Neutrophil (primary cell): ENCODE measurements around the gene SHC1.
A peak's percentile ranks its signal among the peaks of the same experiment; 100 is the strongest.

Experiments
- H3K27ac ChIP-seq: fragments of 200-600 bp; sonication (generic); 2 replicates; pipeline ENCODE4 v1.5.1; 2016; ENCODE audit warnings: mild to moderate bottlenecking, moderate library complexity
- H3K27me3 ChIP-seq: fragments of 200-600 bp; sonication (generic); 2 replicates; pipeline ENCODE4 v1.6.0; 2016; ENCODE audit warnings: mild to moderate bottlenecking
- H3K36me3 ChIP-seq: fragments of 200-600 bp; sonication (generic); 2 replicates; pipeline ENCODE4 v1.5.1; 2017
- H3K4me1 ChIP-seq, 2 experiments: fragments of 200-600 bp in 1 of 2; sonication (generic) in 1 of 2; 1 replicate in 1 of 2; 2 replicates in 1 of 2; pipeline versions ENCODE4 v1.5.1 to v1.6.1; 2013 to 2016; ENCODE audit warnings: low read depth in 1 of 2, low read length in 1 of 2, mild to moderate bottlenecking in 1 of 2, moderate library complexity in 1 of 2; ENCODE audit not compliant: control insufficient read depth in 1 of 2, insufficient read depth in 1 of 2
- H3K4me3 ChIP-seq, 2 experiments: fragments of 200-600 bp in 1 of 2; sonication (generic) in 1 of 2; 1 replicate in 1 of 2; 2 replicates in 1 of 2; pipeline ENCODE4 v1.5.1; 2013 to 2016; ENCODE audit warnings: low read depth in 1 of 2, low read length in 1 of 2, mild to moderate bottlenecking in 1 of 2, moderate library complexity in 1 of 2
- H3K9me3 ChIP-seq: fragments of 200-600 bp; sonication (generic); 2 replicates; pipeline ENCODE4 v1.5.1; 2016
- TF ChIP-seq, protein P1 (sequence below): fragments of 200-600 bp; sonication (generic); IDR thresholded peaks from 2 replicates; pipeline ENCODE4 v1.5.1; 2016; ENCODE audit warnings: antibody characterized with exemption

SHC1 gene

DNA sequence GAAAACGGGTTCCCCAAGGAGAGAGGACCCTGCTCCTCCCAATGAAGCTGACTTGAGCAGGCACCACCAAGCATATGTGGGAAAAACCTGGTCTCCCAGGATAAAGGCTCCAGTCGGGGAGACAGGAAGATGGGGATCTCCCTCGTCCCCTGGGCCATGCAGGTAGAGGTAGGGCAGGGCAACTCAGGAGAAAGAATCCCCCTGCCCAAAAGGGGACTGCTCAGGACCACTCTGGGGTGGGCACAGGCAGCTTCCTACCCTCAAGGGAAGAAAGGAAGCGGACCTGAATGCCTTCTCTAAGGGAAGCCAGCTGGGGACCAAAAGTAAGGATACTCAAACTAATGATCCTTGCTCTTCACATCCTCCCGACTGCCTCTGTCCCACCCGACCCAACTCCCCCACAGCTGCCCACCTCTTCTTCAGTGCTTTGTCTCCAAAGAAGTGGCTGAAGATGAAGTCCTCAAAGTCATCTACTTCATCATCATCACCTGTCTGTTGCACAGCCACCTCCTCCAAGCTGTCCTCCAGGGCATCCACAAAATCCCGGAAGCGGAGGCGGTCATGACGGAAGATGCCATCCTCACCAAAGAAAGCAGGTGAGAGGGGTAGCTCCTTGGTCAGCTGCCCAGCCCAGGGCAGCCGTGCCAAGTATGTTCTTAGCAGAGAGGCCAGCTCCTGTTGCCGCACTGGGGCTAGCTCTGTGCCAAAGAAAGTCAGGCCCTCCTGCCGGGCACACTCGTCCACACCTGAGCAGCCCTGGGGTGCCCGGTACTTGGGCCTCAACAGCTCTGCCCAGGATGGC, 25.2 kb downstream of the SHC1 start:
- H3K9me3 ChIP-seq: no peaks in the 10 kb centered on the region
- H3K27me3 ChIP-seq: no peaks in the 10 kb centered on the region
- no peak overlapping the region for H3K4me3 ChIP-seq
- H3K4me1 ChIP-seq: peaks cover 25 to 28% of the 10 kb centered on the region in 2 experiments
- H3K27ac ChIP-seq: peak overlapping the region; percentile 77
- TF ChIP-seq, protein P1, sequence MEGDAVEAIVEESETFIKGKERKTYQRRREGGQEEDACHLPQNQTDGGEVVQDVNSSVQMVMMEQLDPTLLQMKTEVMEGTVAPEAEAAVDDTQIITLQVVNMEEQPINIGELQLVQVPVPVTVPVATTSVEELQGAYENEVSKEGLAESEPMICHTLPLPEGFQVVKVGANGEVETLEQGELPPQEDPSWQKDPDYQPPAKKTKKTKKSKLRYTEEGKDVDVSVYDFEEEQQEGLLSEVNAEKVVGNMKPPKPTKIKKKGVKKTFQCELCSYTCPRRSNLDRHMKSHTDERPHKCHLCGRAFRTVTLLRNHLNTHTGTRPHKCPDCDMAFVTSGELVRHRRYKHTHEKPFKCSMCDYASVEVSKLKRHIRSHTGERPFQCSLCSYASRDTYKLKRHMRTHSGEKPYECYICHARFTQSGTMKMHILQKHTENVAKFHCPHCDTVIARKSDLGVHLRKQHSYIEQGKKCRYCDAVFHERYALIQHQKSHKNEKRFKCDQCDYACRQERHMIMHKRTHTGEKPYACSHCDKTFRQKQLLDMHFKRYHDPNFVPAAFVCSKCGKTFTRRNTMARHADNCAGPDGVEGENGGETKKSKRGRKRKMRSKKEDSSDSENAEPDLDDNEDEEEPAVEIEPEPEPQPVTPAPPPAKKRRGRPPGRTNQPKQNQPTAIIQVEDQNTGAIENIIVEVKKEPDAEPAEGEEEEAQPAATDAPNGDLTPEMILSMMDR: no peak
- H3K36me3 ChIP-seq: peaks cover 60% of the 10 kb centered on the region

DNA sequence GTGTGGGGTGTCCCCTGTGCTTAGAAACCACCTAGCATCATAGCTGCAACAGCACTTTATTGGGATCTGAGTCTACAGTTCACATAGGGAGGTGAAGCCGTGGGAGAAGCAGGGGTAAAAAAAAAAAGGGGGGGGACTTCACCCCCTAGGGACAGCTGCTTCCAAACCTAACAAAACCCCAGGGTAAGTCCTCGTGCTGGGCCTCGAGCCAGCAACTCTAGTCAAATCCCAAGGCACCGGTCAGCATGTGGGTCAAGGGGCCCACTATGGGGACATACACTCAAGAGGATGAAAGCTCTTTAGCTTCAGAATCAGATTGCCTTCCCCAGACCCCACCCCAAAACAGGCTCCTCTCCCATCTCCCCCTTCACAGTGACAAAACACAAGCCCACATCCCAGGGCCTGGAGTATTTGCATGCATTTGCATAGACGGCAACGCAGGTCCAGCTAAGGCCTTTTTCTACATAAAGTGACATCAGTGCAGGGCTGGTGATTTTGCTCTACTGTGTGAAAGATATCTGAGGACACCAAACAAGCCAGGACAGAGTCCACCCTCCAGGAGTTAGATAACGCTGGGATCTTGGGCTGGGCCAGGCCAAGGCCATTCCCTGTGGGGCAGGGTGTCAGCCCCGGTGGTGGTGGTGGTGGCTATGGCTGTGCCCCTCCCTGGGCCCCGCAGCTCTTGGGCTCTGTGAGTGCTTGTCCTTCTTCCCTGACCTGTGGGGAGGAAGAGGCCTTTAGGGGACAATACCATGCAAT, 26.0 kb downstream of the SHC1 start:
- Histone ChIP-seq H3K36me3 (peaks cover 53% of the 10 kb centered on the region), H3K4me3 (no peak overlapping the region), H3K27me3 (no peaks in the 10 kb centered on the region), H3K27ac (peak overlapping the region; percentile 77), H3K4me1 (peaks cover 25 to 28% of the 10 kb centered on the region in 2 experiments), H3K9me3 (no peaks in the 10 kb centered on the region)
- TF ChIP-seq, protein P1: no peak

DNA sequence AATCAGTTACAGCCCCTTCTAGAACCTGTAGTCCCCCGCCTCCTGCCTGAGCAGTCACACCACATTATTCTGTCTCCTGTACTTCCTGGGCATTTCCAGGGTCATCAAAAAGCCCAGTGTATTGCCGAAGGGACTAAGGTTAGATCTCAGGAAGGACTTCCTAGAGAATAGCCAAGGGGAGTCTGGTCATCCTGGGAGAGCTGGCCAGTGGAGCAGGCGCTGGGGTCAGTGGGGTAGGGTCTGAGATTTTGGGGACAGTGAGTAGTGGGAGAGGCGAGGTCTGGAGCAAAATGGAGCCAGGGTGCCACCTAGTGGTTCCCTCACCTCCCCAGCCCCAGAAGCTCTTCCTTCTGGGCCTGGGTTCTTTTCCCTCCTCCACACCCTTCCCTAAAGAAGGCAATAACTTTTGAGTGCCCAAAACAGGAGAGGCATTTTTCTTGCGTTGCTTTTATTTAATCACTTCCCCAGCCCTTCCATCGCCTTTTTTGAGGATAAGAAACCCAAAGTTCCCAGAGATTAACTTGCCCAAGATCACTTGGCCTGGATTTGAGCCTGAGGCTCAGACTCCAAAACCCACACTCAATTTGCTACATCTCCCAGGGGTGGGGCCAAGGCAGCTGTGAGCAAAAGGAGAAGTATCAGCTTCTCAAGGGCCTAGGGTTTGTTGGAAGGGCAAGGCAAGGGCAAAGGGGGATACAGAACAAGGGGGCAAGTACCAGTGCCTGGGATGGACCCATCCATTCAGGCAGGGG, 26.7 kb downstream of the SHC1 start:
- Histone ChIP-seq H3K4me1 (peaks cover 25 to 28% of the 10 kb centered on the region in 2 experiments), H3K27me3 (no peaks in the 10 kb centered on the region), H3K4me3 (no peak overlapping the region), H3K36me3 (peaks cover 47% of the 10 kb centered on the region), H3K27ac (peak overlapping the region; percentile 77), H3K9me3 (no peaks in the 10 kb centered on the region)
- TF ChIP-seq, protein P1: no peak

DNA sequence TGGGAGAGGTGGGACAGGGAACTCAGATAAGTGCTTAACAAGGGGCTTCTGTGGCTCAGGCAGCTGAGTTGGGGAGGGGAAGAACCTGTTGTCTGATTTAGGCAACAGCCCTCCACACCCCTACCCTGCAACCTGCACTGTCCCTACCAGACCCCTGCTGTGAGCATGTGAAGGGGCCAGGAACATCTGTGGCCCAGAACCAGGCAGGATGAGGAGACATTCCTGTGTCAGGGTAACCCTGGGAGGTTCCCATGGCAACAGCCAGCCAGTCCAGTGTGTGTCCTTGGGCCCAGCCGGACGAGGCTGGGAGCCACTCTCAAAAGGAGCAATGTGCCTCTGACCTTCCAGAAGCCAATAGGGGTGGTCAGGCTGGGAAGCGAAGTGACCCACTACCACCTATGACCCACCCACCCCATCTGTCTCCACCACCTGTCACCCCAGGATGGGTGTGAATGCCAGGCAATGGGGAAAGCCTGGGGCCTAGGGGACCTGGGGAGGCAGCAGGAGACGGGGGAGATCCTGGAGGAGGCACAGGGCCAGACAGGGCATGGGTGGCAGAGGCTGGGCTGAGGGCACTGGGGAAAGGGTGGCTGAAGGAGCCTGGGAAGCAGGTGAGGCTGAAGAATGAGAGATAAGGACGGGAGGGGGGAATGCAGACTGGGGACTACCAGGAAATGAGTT, 29.1 kb downstream of the SHC1 start:
- H3K27ac ChIP-seq: no peak overlapping the region
- TF ChIP-seq, protein P1: no peak
- no peaks in the 10 kb centered on the region for H3K27me3 ChIP-seq
- peaks cover 32 to 36% of the 10 kb centered on the region in 2 experiments for H3K4me1 ChIP-seq
- H3K9me3 ChIP-seq: no peaks in the 10 kb centered on the region
- H3K36me3 ChIP-seq: peaks cover 25% of the 10 kb centered on the region
- no peak overlapping the region for H3K4me3 ChIP-seq

DNA sequence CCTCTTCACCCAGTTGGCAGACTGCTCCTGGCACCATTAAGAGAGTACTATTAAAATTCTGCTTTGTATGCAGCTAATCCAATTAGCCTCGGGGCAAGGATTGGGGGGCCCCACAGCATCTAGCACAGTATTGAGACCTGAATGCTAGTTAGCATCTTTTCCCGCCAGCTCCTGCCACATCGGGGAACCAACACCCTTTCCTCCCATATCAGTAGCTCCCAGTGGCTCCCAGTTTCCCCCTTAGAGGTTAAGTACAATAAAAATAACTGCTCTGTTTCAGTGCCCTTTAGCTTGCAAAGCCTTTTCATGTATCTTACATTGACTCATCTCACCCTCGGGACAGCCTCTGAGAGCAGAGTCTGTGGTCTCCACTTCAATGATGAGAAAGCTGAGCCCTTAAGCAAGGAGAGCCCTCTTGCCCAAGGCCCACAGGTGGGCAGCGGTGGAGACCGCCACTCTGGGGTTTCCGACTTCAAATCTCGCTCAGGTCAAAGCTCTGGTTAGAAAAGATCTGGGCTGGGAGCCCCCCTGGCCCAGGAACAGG, 29.8 kb downstream of the SHC1 start:
- Histone ChIP-seq H3K4me1 (peaks cover 39 to 43% of the 10 kb centered on the region in 2 experiments), H3K36me3 (peaks cover 18% of the 10 kb centered on the region), H3K4me3 (no peak overlapping the region), H3K27me3 (no peaks in the 10 kb centered on the region), H3K27ac (no peak overlapping the region), H3K9me3 (no peaks in the 10 kb centered on the region)
- TF ChIP-seq, protein P1: no peak
